Activated gamma-delta T cell (primary cell): Measurements from ENCODE around the gene UBA52.
A peak's percentile ranks its signal among the peaks of the same experiment; 100 is the strongest.

Experiments
- DNase-seq: peaks from one replicate; lab custom pipeline; 2025; lab: John Stamatoyannopoulos, UW

Gene UBA52

DNA sequence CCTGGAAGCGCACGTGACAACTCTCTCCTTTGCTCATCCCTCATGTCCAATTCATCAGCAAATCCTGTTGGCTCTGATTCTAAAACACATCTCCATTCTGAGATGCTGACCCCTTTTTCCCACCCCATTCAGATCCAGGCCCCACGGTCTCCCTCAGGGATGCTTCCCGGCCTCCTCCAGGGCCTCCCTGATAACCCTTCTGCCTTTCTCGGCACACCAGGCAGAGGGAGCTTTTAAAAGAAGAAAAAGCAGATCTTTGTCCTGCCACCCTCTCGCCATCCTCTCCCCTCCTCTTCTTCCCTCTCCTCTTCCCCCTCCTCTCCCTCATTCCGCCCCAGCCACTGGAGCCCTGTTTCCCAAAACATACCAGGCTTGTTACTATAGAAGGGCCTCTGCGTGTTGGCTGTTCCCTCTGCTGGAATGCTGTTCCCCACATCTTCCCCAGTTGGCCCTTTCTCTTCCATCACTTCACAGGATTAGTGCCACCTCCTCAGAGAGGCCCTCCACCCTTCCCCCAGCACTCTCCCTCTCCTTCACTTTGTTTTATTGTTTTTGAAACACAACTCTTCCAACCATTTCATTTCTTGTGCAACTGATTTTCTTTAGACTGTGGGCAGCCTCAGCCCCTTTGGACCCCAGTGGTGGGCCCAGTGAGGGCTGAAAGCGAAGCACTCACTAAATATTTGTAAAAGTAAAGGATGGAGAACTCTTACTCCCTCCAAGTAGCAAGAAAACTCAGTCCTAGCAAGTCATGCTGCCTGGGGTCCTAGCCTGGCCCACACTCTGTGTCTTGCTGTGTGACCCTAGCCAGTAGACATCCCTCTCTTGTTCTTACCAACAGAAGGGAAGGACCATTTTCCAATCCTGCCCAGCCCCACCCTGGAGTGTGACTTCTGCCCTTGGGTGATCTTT is 37.4 kb downstream of the UBA52 start:
- no peak for DNase-seq

DNA sequence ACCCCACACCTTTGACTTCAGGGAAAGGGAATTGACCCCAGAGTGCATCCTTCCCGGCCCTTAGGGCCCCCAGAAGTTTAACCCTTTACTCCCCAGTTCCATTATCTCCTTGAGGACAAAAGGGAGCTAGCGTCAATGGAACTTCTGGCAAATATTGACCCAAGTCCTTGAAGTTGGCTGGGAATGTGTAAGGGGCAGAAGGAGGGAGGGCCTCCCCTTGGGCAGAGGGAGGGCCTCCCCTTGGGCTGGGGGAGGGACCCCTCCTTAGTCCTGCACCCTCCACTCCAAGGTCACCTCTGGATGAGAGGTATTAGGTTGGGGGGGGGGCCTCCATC is 38.0 kb downstream of the UBA52 start:
- DNase-seq = no peak

DNA sequence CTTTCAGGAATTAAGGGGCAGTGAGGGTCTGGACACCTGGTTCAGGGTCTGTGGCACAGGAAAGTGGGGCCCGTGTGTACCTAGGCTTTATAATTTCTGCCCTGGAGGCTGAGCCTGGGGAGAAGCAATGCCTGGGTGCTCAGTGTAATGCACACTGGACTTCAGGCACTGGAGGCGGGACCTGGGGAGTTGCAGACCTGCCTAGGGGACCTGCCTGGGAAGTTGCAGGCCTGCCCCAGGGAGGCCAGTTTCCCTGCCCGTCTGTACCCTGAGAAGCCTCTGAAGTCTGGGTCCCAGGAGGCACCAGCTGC is 38.5 kb downstream of the UBA52 start:
- DNase-seq = no peak

DNA sequence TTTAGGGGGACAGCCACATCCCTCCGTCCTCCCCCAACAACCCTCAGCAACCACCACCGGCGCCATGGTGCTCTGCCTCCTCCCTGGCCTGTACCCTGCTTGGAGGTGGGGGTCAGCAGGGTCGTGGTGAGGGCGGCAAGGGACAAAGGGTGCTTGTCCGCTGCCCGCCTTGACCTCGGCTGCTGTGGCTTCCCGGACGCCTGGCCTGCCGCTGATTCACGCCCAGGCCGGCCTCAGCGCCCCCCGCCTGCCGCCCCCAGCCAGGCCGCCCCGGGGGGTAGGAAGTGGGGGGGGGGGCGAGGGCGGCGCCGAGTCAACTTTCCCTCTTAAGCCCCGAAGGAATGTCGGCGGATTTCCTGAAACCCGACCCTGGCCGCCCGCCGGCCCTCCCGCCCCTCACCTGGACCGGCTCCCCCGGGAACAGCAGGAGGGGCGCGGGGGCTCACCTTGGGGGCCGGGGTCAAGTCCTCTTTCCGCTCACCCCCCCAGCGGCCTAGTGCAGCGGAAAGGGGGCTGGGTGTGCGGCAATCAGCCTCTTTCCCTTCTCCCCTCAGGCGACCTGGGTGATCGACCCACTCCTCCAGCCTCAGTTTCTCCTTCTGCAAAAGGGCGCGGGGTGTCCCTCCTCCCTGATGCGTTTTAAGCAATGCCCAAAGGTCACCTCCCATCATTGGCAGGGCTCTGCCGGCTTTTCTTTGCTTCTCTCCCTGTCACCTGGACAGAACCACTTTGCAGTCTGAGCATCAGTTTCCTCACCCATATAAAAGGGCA is 39.1 kb downstream of the UBA52 start:
- no peak for DNase-seq

DNA sequence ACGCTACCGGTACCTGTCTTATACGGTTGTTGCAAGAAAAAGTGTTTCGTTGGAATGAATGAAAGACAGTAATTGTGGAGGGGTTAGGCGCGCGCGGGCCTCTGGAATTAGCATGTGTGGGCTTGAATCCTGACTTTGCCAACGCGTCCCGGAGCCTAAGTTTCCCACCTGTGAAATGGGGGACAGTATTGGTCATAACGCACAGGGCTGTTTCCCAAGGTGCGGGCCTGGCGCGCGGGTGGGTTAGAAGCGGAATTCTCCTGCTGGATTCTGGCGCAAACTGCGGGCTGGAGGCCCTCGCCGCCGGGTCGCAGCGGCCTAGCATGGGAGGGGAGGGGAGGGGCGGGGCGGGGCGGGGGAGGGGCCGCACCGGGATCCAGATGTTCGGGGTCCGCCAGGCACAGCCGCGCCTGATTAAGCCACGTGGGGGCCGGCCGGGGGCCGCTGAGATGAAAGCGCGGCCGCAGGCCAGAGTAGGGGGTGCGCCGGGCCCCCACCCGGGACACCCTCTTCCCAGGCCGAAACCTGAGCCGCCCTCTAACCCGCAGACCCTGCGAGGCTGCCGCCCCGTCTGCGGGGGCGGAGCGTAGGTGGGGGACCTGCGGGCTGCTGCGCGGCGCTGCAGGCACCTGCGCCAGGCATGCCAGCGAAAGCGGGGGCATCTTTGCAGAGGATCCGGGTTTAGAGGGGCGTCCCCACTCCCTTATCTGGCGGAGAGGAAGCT is 39.8 kb downstream of the UBA52 start:
- DNase-seq = no peak

DNA sequence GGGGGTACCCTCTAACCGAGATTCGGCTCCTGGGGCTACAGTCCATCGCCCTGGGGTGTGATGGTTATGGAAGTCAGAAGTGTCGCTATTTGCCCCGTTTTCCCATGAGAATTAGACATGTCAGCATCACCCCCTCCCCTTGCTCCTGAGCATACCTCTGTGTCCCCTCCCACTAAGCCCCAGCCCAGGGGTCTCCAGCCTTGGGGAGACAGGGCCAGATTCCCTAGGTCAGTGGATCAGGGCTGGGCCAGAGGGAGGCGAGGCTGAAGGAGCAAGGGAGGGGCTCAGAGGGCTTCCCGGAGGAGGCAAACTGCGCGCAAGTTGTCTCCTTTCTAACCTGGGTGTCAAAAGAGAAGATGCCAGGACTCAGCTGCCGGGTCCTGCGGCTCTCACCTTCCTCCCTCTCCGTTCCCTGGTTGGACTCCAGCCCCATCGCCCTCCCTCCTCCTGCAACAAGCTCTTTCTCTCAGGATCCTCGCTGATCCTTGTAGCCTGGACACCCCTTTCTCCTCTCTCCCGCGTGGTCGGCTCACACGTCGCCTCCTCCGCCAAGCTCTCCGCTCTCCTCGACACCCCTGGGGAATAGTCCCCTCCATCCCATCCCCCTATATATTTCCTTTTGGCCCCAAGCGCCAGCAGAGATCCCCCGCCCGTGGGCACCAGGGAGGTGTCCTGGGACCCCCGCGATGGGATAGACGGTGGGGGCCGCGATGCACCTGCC is 40.6 kb downstream of the UBA52 start:
- DNase-seq = no peak

DNA sequence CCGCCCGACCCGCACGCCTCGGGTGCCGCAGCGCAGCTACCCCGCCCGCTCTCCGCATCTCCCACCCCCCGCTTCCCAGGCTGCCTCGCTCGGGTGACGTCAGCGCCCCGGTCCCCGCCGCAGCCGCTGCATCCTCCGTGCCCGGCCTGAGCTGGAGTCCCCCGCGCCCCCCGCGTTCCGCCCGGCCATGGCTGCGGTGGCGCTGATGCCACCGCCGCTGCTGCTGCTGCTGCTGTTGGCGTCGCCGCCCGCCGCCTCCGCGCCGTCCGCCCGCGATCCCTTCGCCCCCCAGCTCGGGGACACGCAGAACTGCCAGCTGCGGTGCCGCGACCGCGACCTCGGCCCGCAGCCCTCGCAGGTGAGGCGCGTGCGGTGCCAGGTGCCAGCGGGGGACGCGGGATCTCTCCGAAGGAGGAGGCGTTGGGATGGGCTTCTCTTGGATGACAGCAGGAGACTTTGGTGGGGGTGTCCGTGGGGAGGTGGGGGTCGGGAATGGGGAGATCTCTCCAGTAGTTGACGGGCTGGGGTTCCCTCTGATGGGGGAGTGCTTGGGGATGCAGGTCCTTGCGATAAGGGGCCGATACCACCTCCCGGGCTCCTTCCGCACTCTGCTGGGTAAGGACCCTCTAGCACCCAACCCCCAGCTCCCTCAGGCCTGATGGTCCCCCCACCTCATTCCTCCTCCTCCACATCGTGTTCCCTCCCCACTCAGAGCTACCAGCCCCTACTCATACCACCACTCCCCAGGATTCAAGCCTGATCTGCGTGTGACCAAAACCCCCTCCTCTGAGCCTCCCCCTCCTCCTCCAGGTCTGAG is 41.3 kb downstream of the UBA52 start, which contains the start of gene TMEM59L:
Gene TMEM59L, plus strand, starts transcription at position 99 of the 817 bp plus-strand sequence. Its CDS starts 89 bp downstream, at position 188.
- DNase-seq = peak; percentile 41

DNA sequence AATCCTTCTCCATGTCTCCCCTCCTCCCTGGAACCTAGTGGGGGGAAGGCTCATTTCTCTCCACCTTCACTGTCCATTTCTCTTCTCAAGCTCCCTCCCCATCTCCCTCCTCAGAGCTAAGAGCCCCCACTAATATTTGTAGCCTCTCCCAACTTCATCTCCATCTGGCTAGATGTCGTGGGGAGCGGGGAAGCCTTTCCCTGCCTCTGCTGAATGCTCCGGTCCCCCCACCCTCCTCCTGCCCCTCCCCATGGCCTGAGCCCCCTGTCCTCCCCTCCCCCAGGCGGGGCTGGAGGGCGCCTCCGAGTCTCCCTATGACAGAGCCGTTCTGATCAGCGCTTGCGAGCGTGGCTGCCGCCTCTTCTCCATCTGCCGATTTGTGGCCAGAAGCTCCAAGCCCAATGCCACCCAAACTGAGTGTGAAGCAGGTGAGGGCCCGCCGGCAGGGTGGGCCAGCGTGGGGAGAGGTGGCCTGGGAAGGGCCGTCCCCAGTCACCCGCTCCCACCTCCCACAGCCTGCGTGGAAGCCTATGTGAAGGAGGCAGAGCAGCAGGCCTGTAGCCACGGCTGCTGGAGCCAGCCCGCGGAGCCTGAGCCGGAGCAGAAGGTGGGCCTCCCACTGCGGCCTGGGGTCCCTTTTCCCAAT is 42.1 kb downstream of the UBA52 start:
- DNase-seq = no peak

DNA sequence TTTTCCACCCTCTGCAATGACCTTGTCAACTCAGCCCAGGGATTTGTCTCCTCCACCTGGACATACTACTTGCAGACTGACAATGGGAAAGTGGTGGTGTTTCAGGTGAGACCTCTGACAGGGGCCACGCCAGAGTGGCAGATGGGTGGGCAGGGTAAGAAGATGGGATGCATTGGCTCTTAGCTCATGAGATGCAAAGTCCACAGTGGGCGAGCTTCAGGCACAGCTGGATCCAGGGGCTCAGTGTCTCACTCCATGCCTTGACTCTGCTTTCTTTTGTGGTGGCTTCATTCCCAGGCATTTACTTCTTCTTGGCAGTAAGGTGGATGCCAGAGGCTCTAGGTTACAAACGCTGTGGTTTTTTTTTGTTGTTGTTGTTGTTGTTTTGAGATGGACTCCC is 44.4 kb downstream of the UBA52 start:
- DNase-seq = no peak

DNA sequence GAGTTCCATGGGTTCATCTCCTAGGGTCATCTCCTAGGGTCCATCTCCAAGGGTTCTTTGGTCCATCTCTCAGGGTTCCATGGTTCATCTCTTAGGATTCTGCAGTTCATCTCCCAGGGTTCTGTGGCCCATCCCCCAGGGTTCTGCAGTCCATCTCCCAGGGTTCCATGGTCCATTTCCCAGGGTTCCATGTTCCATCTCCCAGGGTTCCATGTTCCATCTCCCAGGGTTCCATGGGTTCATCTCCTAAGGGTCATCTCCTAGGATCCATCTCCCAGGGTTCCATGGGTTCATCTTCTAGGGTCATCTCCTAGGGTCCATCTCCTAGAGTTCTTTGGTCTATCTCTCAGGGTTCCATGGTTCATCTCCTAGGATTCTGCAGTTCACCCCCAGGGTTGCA is 45.9 kb downstream of the UBA52 start:
- DNase-seq = no peak

DNA sequence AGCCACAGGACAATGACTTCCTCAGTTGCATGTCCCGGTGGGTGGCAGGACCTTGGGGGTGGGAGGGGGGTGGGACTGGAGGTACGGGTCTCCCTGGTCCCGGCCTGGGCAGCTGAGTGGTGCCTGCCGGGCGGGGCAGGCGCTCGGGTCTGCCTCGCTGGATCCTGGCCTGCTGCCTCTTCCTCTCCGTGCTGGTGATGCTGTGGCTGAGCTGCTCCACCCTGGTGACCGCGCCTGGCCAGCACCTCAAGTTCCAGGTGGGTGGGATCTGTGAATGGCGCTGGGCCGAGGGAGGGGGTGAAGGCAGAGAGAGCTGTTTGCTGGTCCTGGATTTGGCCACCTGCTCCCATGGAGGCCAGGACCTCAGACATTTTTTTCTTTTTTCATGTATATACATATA is 46.6 kb downstream of the UBA52 start:
- DNase-seq = no peak

DNA sequence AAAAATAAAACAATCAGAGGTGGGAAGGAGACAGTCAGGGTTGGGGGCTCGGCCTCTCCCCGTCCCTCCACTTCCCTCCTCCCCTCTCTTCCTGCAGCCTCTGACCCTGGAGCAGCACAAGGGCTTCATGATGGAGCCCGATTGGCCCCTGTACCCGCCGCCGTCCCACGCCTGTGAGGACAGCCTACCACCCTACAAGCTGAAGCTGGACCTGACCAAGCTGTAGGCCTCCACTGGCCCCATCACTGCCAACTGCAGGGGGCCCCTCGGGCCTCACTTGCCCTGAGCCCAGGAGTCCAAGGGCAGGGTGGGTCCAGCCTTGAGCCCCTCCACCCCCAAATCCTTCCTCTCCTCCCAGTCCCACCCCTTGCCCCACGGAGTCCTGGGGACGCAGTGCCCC is 48.7 kb downstream of the UBA52 start:
- no peak for DNase-seq

DNA sequence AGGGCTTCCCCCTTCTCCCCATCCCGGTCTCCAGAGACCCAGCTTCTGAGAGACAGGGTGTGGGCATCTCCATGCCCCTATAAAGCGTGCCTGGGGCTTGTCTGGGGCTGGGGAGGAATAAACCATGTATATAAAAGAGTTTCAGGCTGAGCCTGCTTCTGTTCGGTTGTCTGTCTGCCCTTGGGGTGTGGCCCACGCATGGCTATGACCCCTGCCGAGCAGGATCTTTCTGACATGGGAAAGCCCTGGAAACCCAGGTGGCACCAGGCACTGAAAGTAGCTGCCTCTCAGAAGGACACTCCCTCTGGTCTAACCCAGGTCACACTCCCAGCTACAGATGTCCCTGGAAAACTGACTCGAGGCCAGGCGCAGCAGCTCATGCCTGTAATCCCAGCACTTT is 49.2 kb downstream of the UBA52 start:
- DNase-seq = no peak

DNA sequence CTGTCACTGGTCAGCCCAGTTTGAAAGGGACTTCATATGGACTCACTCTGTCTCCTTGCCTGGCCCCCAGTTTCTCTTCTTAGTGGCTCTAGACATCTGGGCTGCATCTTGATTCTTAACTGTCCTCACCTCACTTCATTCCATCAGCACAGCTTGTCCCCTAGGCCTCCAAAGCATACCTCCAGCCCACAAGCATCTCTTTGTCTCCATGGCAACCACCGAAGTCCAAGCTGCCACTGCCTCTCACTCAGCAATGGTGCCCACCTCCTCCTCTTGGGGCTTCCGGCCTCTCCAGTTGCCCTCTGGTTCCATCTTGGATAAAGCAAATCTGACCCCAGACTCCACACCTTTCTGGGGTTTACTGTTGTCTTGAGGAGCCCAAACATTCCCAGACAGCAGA is 55.2 kb downstream of the UBA52 start:
- no peak for DNase-seq
